ENCODE measurements around the gene TRMT112.
"Not testable (repeated sequence)": the region's sequence is repeated elsewhere in the genome, so short reads cannot be mapped to it uniquely, and the experiment has no call there.

TRMT112 gene

GRCh38 chr11:64316672-64317324 is 561 bp downstream of the TRMT112 start:
- DNase-seq = peak; percentile 70 to 81
- TF ChIP-seq GATA1 (IDR thresholded peaks at IDR 0.05; ENCODE audit: low read depth, low read length) = no peak
- no peak for TF ChIP-seq POLR2A (IDR thresholded peaks at IDR 0.05; ENCODE audit: low read length)

GRCh38 chr11:64315667-64316526 is 1.5 kb downstream of the TRMT112 start:
- not testable (repeated sequence) for DNase-seq

- no peak for DNase-seq
- no peak for TF ChIP-seq GATA1 (IDR thresholded peaks at IDR 0.05; ENCODE audit: low read depth, low read length)
- no peak for TF ChIP-seq POLR2A (IDR thresholded peaks at IDR 0.05; ENCODE audit: low read length)
These were observed 2.4 kb downstream of the TRMT112 start for GRCh38 chr11:64314805-64315561.

- DNase-seq = no peak
- no peak for TF ChIP-seq POLR2A (IDR thresholded peaks at IDR 0.05; ENCODE audit: low read length)
- no peak for TF ChIP-seq GATA1 (IDR thresholded peaks at IDR 0.05; ENCODE audit: low read depth, low read length)
These were observed 3.1 kb downstream of the TRMT112 start for GRCh38 chr11:64314146-64314804.

GRCh38 chr11:64313491-64314145 is 3.7 kb downstream of the TRMT112 start:
- no peak for TF ChIP-seq POLR2A (IDR thresholded peaks at IDR 0.05; ENCODE audit: low read length)
- TF ChIP-seq GATA1 (IDR thresholded peaks at IDR 0.05; ENCODE audit: low read depth, low read length) = no peak
- DNase-seq = no peak

GRCh38 chr11:64312947-64313346 is 4.4 kb downstream of the TRMT112 start:
- TF ChIP-seq POLR2A (IDR thresholded peaks at IDR 0.05; ENCODE audit: low read length) (no peak), GATA1 (IDR thresholded peaks at IDR 0.05; ENCODE audit: low read depth, low read length) (no peak)
- no peak for DNase-seq

GRCh38 chr11:64307795-64308194 is 9.6 kb downstream of the TRMT112 start:
- DNase-seq = not testable (repeated sequence)

- no peak for DNase-seq
- no peak for TF ChIP-seq POLR2A (IDR thresholded peaks at IDR 0.05; ENCODE audit: low read length)
- no peak for TF ChIP-seq GATA1 (IDR thresholded peaks at IDR 0.05; ENCODE audit: low read depth, low read length)
These were observed 10.3 kb downstream of the TRMT112 start for GRCh38 chr11:64306876-64307622.

- no peak for DNase-seq
- TF ChIP-seq GATA1 (IDR thresholded peaks at IDR 0.05; ENCODE audit: low read depth, low read length) (no peak), POLR2A (IDR thresholded peaks at IDR 0.05; ENCODE audit: low read length) (peak; percentile 0)
These were observed 10.8 kb downstream of the TRMT112 start for GRCh38 chr11:64306563-64306875.

GRCh38 chr11:64305691-64306562 is 11.4 kb downstream of the TRMT112 start:
- no peak for TF ChIP-seq GATA1 (IDR thresholded peaks at IDR 0.05; ENCODE audit: low read depth, low read length)
- TF ChIP-seq POLR2A (IDR thresholded peaks at IDR 0.05; ENCODE audit: low read length) = peak; percentile 13
- DNase-seq = peak; percentile 78 to 82

GRCh38 chr11:64305075-64305690 is 12.2 kb downstream of the TRMT112 start, which contains the start of gene ESRRA:
Gene ESRRA, plus strand, starts transcription at chr11:64305524. Its CDS starts 1,656 bp downstream, at chr11:64307180.
- peak; percentile 100 for DNase-seq
- TF ChIP-seq GATA1 (IDR thresholded peaks at IDR 0.05; ENCODE audit: low read depth, low read length) (no peak), POLR2A (IDR thresholded peaks at IDR 0.05; ENCODE audit: low read length) (no peak)
